ENCODE data around the gene JPH2. TPM values are rescaled to one million over a fixed set of nuclear protein-coding genes. Genes with fewer than 3 reads are reported as not detected.

JPH2 gene
- polyA plus RNA-seq, 4 donors, result 0.22 to 15.0 (median 2.2) TPM

DNA sequence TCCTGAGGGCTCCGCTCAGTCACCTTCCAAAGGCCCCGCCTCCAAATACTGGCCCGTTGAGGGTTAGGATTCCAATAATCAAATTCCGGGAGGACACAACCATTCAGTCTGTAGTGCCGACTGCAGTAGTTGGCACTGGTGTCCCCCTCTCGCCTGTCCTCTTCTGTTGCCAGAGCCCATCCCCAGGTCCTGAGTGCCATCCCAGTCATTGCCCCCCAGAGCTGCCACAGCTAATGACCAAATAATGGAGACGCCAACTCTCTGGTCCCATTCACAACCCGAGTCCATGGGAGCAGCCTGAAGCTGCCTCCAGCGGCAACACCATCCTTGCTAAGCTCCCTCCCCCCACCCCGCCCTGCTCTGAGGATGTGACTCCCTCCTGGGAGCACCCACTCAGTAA is 115.9 kb downstream of the JPH2 start:
- H3K9me3 ChIP-seq (ENCODE audit: control insufficient read depth in 2 of 2, insufficient read depth in 1 of 2, low read depth in 1 of 2, low read length in 1 of 2), result no peaks in the 10 kb centered on the region
- H3K4me1 ChIP-seq (ENCODE audit: control insufficient read depth in 3 of 3, insufficient read depth in 2 of 3, low read depth in 1 of 3, low read length in 2 of 3), result no peaks in the 10 kb centered on the region
- H3K36me3 ChIP-seq (ENCODE audit: control insufficient read depth in 3 of 3, insufficient read depth in 2 of 3, low read depth in 1 of 3, low read length in 3 of 3), result no peaks in the 10 kb centered on the region
- no peak overlapping the region for H3K27ac ChIP-seq (ENCODE audit: low read depth in 1 of 3, low read length in 2 of 3)
- WGBS, 3 donors, result 77 to 91% (median 86%) methylated on average over 10 of the region's 10 CpGs
- no peak for DNase-seq
- no peak overlapping the region for H3K4me3 ChIP-seq (ENCODE audit: low read depth in 1 of 3, low read length in 3 of 3)
- no peak for FAIRE-seq
- no peaks in the 10 kb centered on the region for H3K27me3 ChIP-seq (ENCODE audit: control insufficient read depth in 3 of 3, insufficient read depth in 3 of 3, low read length in 3 of 3)

DNA sequence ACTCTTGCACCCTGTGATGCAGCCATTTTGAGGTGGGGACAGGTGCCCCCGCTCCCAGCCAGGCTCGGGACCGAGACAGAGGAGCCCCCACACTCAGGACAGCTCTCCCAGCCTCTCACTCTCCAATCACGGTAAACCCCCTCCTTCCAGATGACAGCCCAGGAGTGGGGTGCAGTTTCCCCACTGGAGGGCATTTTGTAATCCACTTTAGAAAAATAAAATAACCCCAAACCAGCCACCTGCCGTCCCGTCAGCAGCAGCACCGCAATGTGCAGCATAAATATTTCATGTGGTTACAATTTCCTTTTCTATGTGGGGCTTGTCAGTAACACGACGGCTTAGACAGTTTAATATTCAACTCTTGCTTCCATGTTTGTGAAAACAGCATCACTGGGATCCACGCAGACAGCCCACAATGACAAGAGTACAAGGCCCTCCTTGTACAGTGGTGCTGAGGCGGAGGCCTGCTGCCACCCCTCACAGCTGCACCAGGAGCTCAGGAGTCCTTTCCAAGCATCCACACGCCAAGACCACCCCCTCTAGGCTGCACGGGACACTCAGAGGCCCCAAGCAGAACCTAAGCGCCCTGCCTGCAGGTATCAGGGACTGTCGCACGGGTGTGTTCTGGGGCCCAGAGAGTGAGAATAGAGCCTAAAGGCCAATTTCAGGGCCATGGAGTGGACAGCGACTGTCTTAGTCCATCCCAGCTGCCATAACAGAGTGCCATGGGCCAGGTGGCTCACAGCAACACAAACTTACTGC is 116.7 kb downstream of the JPH2 start:
- DNase-seq, result no peak
- Histone ChIP-seq H3K9me3 (ENCODE audit: control insufficient read depth in 2 of 2, insufficient read depth in 1 of 2, low read depth in 1 of 2, low read length in 1 of 2) (no peaks in the 10 kb centered on the region), H3K4me3 (ENCODE audit: low read depth in 1 of 3, low read length in 3 of 3) (no peak overlapping the region), H3K27ac (ENCODE audit: low read depth in 1 of 3, low read length in 2 of 3) (peak overlapping the region in 2 of 3 donors; percentile 27 to 63), H3K27me3 (ENCODE audit: control insufficient read depth in 3 of 3, insufficient read depth in 3 of 3, low read length in 3 of 3) (no peaks in the 10 kb centered on the region), H3K36me3 (ENCODE audit: control insufficient read depth in 3 of 3, insufficient read depth in 2 of 3, low read depth in 1 of 3, low read length in 3 of 3) (no peaks in the 10 kb centered on the region), H3K4me1 (ENCODE audit: control insufficient read depth in 3 of 3, insufficient read depth in 2 of 3, low read depth in 1 of 3, low read length in 2 of 3) (no peaks in the 10 kb centered on the region)
- no peak for FAIRE-seq
- WGBS, 3 donors, result 62 to 71% (median 67%) methylated on average over 17 of the region's 17 CpGs

DNA sequence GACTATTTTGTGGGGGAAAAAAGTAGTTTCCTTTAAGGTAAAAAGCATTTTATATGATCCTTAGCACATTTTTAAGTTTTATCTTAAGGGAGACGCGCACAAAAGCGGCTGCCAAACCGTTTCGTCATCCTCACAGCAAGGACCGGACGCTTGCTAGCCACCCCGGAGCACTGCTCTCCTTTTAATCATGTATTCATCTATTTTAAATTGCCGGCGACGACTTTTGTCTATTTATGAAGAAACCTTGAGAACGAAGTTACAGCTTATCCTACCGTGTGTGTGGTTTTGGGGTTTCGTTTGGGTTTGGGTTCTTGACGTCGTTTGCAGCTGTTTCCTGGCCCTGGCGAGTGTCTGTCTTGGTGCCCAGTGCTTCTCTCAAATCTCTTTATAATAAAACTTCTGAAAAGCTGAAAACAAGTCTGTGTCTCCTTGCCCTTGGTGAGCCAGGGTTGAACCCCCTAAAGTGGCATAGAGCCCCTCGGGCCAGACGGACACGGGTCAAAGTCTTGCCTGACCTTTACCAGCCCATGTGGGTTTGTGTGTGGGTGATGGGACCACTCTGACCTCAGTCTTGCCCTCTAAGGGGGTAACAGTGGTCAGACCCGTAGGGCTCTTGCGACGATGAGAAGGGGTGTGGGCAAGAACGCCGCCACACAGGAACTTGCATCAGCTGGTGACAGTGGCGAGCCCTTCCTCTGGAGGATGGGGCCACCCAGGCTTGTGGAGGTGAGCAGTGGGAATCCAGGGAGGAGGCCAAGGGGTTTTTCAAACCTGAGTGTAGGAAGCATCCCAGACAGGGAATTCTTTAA is 117.6 kb downstream of the JPH2 start:
- H3K9me3 ChIP-seq (ENCODE audit: control insufficient read depth in 2 of 2, insufficient read depth in 1 of 2, low read depth in 1 of 2, low read length in 1 of 2), result no peaks in the 10 kb centered on the region
- DNase-seq, result peak in 1 of 2 donors; percentile 44
- H3K36me3 ChIP-seq (ENCODE audit: control insufficient read depth in 3 of 3, insufficient read depth in 2 of 3, low read depth in 1 of 3, low read length in 3 of 3), result no peaks in the 10 kb centered on the region
- peak overlapping the region in 1 of 3 donors; percentile 63 for H3K27ac ChIP-seq (ENCODE audit: low read depth in 1 of 3, low read length in 2 of 3)
- 67 to 76% (median 67%) methylated on average over 26 of the region's 26 CpGs for WGBS, 3 donors
- H3K4me3 ChIP-seq (ENCODE audit: low read depth in 1 of 3, low read length in 3 of 3), result no peak overlapping the region
- no peaks in the 10 kb centered on the region for H3K4me1 ChIP-seq (ENCODE audit: control insufficient read depth in 3 of 3, insufficient read depth in 2 of 3, low read depth in 1 of 3, low read length in 2 of 3)
- H3K27me3 ChIP-seq (ENCODE audit: control insufficient read depth in 3 of 3, insufficient read depth in 3 of 3, low read length in 3 of 3), result no peaks in the 10 kb centered on the region
- FAIRE-seq, result no peak

DNA sequence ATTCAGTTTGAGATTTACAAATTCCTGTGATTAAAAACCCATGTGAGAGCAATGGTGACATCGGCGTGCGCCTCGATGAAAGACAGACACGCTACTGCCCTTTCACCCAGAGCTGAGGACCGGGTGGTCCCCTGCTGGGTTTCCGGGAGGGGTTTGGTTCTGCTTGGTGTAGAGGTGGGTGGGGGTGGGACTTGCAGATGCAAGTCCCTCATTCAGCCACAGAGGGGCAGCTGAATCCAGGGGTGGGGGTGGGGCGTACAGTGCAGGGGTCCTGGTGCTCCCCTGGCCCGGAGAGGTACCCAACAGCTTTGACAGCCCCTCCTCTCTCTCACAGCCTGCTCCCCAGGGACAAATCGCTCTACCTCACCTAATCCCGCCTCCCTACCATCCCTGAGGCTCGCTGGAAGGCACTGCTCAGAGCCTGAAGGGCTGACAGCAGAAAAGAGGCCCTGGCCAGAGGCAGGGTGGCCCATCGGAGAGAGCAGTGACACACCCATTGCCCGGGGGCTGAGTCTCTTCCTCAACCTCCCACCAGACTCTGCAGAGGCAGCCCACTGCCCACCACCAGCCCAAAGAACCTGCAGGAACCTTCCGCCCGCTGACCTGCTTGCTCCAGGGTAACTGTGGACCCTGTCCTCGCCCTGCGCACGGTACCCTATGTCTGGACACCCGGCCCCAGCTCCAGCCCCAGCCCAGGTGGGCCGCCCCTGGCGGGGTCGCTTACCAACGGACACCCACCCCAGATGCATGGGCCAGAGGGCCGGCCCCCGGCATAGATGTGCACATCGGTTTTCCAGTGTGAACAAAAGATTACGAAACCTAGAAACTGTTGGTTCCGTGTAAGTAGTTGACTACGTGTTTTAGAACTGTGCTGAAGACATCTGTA is 118.4 kb downstream of the JPH2 start:
- Histone ChIP-seq H3K27ac (ENCODE audit: low read depth in 1 of 3, low read length in 2 of 3) (peak overlapping the region in 1 of 3 donors; percentile 63), H3K27me3 (ENCODE audit: control insufficient read depth in 3 of 3, insufficient read depth in 3 of 3, low read length in 3 of 3) (no peaks in the 10 kb centered on the region), H3K4me1 (ENCODE audit: control insufficient read depth in 3 of 3, insufficient read depth in 2 of 3, low read depth in 1 of 3, low read length in 2 of 3) (no peaks in the 10 kb centered on the region), H3K4me3 (ENCODE audit: low read depth in 1 of 3, low read length in 3 of 3) (no peak overlapping the region), H3K36me3 (ENCODE audit: control insufficient read depth in 3 of 3, insufficient read depth in 2 of 3, low read depth in 1 of 3, low read length in 3 of 3) (no peaks in the 10 kb centered on the region), H3K9me3 (ENCODE audit: control insufficient read depth in 2 of 2, insufficient read depth in 1 of 2, low read depth in 1 of 2, low read length in 1 of 2) (no peaks in the 10 kb centered on the region)
- DNase-seq (no peak), FAIRE-seq (no peak)
- WGBS, 3 donors, result 77 to 79% (median 78%) methylated on average over 29 to 30 of the region's 30 CpGs

DNA sequence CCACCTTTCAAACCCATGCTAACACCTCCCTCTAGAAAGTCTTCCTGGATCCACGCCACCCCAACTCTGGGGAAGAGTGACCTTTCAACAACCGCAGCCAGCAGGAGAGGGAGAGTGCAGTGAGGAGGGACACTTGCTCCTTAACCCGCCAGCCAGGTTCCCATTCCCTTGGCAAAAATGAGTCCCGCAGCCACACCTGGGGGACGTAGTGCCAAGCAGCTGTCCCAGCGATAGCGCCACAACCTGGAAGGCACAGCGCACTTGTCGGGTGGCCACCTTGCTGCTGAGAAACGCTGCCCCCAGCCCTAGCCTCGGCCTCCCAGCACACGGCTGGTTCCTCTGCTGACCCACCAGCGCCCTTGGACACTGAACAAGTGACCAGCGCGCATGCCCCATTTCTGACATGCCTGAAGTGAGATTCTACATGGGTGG is 119.3 kb downstream of the JPH2 start:
- Histone ChIP-seq H3K4me1 (ENCODE audit: control insufficient read depth in 3 of 3, insufficient read depth in 2 of 3, low read depth in 1 of 3, low read length in 2 of 3) (no peaks in the 10 kb centered on the region), H3K9me3 (ENCODE audit: control insufficient read depth in 2 of 2, insufficient read depth in 1 of 2, low read depth in 1 of 2, low read length in 1 of 2) (no peaks in the 10 kb centered on the region), H3K4me3 (ENCODE audit: low read depth in 1 of 3, low read length in 3 of 3) (no peak overlapping the region), H3K36me3 (ENCODE audit: control insufficient read depth in 3 of 3, insufficient read depth in 2 of 3, low read depth in 1 of 3, low read length in 3 of 3) (no peaks in the 10 kb centered on the region), H3K27me3 (ENCODE audit: control insufficient read depth in 3 of 3, insufficient read depth in 3 of 3, low read length in 3 of 3) (no peaks in the 10 kb centered on the region), H3K27ac (ENCODE audit: low read depth in 1 of 3, low read length in 2 of 3) (no peak overlapping the region)
- WGBS, 3 donors, result 88 to 95% (median 91%) methylated on average over 15 of the region's 15 CpGs
- DNase-seq (no peak), FAIRE-seq (no peak)

DNA sequence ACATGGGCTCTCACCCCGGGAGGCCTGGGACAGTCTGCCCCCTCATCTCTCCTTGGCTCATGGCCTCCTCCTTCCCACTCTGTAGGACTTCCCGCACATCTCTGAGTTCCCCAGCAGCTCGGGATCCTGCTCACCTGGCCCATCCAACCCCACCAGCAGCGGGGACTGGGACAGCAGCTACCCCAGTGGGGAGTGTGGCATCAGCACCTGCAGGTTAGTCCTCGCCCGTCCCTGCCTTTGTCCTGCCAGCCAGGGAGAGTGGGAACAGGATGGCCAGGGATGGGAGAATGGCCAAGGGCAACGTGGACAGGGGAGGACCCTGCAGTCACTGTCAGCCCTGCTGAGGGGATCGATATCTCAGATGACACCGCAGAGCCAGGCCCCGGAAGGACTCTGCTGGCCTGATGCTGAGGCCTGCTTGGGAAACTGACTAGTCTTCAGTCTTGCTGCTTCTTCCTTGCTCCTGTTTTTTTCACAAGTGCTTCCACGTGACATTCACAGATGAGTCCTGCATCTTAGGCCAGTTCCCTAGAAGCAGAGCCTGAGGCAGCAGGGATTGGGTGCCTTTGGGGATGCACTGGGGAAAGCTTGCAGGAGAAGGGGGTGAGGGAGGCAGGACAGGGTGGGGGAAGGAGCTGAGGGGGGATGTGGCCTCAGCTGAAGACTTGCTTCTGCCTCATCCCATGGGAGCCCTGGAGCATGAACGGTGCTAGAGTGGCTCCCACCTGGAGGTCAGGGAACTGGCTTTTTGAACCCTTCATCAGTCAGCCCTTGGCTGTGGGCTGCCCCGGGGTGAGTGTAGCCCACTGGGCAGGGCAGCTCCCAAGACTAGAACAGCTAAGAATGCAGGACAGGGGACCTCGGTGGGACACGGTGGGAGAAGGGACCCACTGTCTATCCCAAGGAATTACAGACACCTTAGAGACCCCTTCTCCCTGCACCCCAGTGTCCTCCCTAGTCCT is 120.1 kb downstream of the JPH2 start:
- H3K36me3 ChIP-seq (ENCODE audit: control insufficient read depth in 3 of 3, insufficient read depth in 2 of 3, low read depth in 1 of 3, low read length in 3 of 3), result no peaks in the 10 kb centered on the region
- FAIRE-seq, result no peak
- 88 to 93% (median 88%) methylated on average over 15 of the region's 15 CpGs for WGBS, 3 donors
- H3K4me1 ChIP-seq (ENCODE audit: control insufficient read depth in 3 of 3, insufficient read depth in 2 of 3, low read depth in 1 of 3, low read length in 2 of 3), result no peaks in the 10 kb centered on the region
- no peaks in the 10 kb centered on the region for H3K27me3 ChIP-seq (ENCODE audit: control insufficient read depth in 3 of 3, insufficient read depth in 3 of 3, low read length in 3 of 3)
- no peaks in the 10 kb centered on the region for H3K9me3 ChIP-seq (ENCODE audit: control insufficient read depth in 2 of 2, insufficient read depth in 1 of 2, low read depth in 1 of 2, low read length in 1 of 2)
- H3K4me3 ChIP-seq (ENCODE audit: low read depth in 1 of 3, low read length in 3 of 3), result no peak overlapping the region
- DNase-seq, result no peak
- no peak overlapping the region for H3K27ac ChIP-seq (ENCODE audit: low read depth in 1 of 3, low read length in 2 of 3)

DNA sequence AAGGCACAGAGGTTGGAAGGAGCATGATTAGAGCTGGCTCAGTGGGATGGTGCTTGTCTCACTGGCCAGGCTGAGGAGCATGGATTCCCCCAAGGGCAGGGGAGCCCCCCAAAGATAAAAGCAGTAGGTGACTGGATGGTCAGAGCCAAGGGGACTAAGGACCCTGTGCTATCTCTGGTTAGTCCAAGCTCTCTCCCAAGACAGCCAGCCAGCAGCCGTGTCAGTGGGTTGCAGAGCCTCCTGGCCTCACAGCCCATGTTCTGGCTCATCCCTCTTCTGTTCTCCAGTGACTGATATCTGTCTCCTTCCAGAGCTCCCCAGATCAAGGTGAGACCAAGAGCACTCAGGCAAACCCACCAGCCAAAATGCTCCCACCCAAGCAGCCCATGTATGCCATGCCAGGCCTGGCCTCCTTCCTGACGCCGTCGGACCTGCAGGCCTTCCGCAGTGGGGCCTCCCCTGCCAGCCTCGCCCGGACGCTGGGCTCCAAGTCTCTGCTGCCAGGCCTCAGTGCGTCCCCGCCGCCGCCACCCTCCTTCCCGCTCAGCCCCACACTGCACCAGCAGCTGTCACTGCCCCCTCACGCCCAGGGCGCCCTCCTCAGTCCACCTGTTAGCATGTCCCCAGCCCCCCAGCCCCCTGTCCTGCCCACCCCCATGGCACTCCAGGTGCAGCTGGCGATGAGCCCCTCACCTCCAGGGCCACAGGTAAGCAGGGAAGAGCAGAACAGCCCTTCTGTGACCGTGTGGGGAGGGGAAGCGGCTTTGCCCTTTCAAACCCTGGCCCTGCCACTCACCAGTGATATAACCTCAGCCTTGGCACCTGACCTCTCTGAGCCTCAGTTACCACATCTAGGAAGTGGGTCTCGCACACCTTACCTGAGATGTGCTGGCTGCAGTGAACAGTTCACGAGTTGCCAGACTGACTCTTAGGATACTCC is 121.3 kb downstream of the JPH2 start:
- no peaks in the 10 kb centered on the region for H3K27me3 ChIP-seq (ENCODE audit: control insufficient read depth in 3 of 3, insufficient read depth in 3 of 3, low read length in 3 of 3)
- no peak for DNase-seq
- no peak overlapping the region for H3K4me3 ChIP-seq (ENCODE audit: low read depth in 1 of 3, low read length in 3 of 3)
- H3K4me1 ChIP-seq (ENCODE audit: control insufficient read depth in 3 of 3, insufficient read depth in 2 of 3, low read depth in 1 of 3, low read length in 2 of 3), result no peaks in the 10 kb centered on the region
- no peaks in the 10 kb centered on the region for H3K36me3 ChIP-seq (ENCODE audit: control insufficient read depth in 3 of 3, insufficient read depth in 2 of 3, low read depth in 1 of 3, low read length in 3 of 3)
- WGBS, 3 donors, result 92 to 95% (median 94%) methylated on average over 20 of the region's 20 CpGs
- no peaks in the 10 kb centered on the region for H3K9me3 ChIP-seq (ENCODE audit: control insufficient read depth in 2 of 2, insufficient read depth in 1 of 2, low read depth in 1 of 2, low read length in 1 of 2)
- no peak for FAIRE-seq
- no peak overlapping the region for H3K27ac ChIP-seq (ENCODE audit: low read depth in 1 of 3, low read length in 2 of 3)

All from small intestine (tissue), 7 donors.